Measurements from ENCODE around the gene THAP8.

- TF ChIP-seq POLR2AphosphoS5 (IDR thresholded peaks at IDR 0.05; ENCODE audit: borderline replicate concordance, low read depth, low read length): no peak
- TF ChIP-seq EZH2 (IDR thresholded peaks at IDR 0.05): no peak
Observed at GRCh38 chr19:36099166-36099785, 45.2 kb upstream of the THAP8 start.

Data from SK-N-MC (cell line).